Epithelial cell of proximal tubule (primary cell): ENCODE measurements around the gene PUM2. TPM values are rescaled to one million over a fixed set of nuclear protein-coding genes. Genes with fewer than 3 reads are reported as not detected.
"Not testable (repeated sequence)": the region's sequence is repeated elsewhere in the genome, so short reads cannot be mapped to it uniquely, and the experiment has no call there.

Experiments
- DNase-seq: peaks from one replicate; pipeline ENCODE4 v3.0.0-alpha.2; 2011; ENCODE audit warnings: low read depth
- H3K4me3 ChIP-seq: 2 replicates; pipeline ENCODE4 v1.5.1; 2011; ENCODE audit warnings: low read depth, mild to moderate bottlenecking, low read length
- CTCF ChIP-seq: conservative IDR thresholded peaks from 2 replicates; pipeline ENCODE4 v1.5.1; 2012; ENCODE audit warnings: low read depth, mild to moderate bottlenecking, low read length
- total RNA-seq: library from RNA; depleted of rRNA; stranded (reverse); fragments of >200 nt; gene quantifications from 2 replicates; pipeline ENCODE4 v1.2.3, GENCODE V29; 2015

PUM2 gene
- total RNA-seq, 1 donor from 2014 or later = 14.9 TPM

GRCh38 chr2:20378341-20378740, 27.7 kb upstream of the PUM2 start:
- DNase-seq = no peak
- no peak overlapping the region for H3K4me3 ChIP-seq
- TF ChIP-seq CTCF = no peak

- no peak for DNase-seq
- TF ChIP-seq CTCF = no peak
- no peak overlapping the region for H3K4me3 ChIP-seq
Measured at GRCh38 chr2:20377741-20378140, 27.1 kb upstream of the PUM2 start.

- DNase-seq = not testable (repeated sequence)
Measured at GRCh38 chr2:20374982-20375381, 24.3 kb upstream of the PUM2 start.

GRCh38 chr2:20372896-20373640, 22.4 kb upstream of the PUM2 start:
- TF ChIP-seq CTCF = no peak
- no peak for DNase-seq
- H3K4me3 ChIP-seq = no peak overlapping the region

More at GRCh38 chr2:20374982-20375381, 24.3 kb upstream of the PUM2 start:
- not testable (repeated sequence) for H3K4me3 ChIP-seq

- TF ChIP-seq CTCF = no peak
- DNase-seq = no peak
- H3K4me3 ChIP-seq = no peak overlapping the region
Measured at GRCh38 chr2:20371323-20372025, 20.8 kb upstream of the PUM2 start.

- TF ChIP-seq CTCF = no peak
- no peak overlapping the region for H3K4me3 ChIP-seq
- DNase-seq = no peak
Measured at GRCh38 chr2:20370191-20370590, 19.5 kb upstream of the PUM2 start.

- H3K4me3 ChIP-seq = no peak overlapping the region
- TF ChIP-seq CTCF = no peak
- DNase-seq = no peak
Measured at GRCh38 chr2:20369366-20369765, 18.7 kb upstream of the PUM2 start.
